IPS-15b (cell line): ENCODE data around the gene IQSEC1.

Experiments used
- H3K27me3 ChIP-seq: one replicate; pipeline ENCODE4 v1.6.1; 2013; ENCODE audit warnings: low read length; ENCODE audit not compliant: control insufficient read depth, insufficient read depth
- H3K36me3 ChIP-seq: one replicate; pipeline ENCODE4 v1.6.1; 2013; ENCODE audit warnings: low read length; ENCODE audit not compliant: control insufficient read depth, insufficient read depth
- H3K4me1 ChIP-seq: one replicate; pipeline ENCODE4 v1.6.1; 2013; ENCODE audit warnings: mild to moderate bottlenecking, low read length; ENCODE audit not compliant: control insufficient read depth, insufficient read depth
- H3K4me3 ChIP-seq: one replicate; pipeline ENCODE4 v1.5.1; 2013; ENCODE audit warnings: low read depth, low read length
- H3K9ac ChIP-seq: one replicate; pipeline ENCODE4 v1.6.1; 2013; ENCODE audit warnings: low read depth, mild to moderate bottlenecking, low read length
- H3K9me3 ChIP-seq: one replicate; pipeline ENCODE4 v1.6.1; 2013; ENCODE audit warnings: mild to moderate bottlenecking, low read length; ENCODE audit not compliant: control insufficient read depth, insufficient read depth

The IQSEC1 gene

DNA sequence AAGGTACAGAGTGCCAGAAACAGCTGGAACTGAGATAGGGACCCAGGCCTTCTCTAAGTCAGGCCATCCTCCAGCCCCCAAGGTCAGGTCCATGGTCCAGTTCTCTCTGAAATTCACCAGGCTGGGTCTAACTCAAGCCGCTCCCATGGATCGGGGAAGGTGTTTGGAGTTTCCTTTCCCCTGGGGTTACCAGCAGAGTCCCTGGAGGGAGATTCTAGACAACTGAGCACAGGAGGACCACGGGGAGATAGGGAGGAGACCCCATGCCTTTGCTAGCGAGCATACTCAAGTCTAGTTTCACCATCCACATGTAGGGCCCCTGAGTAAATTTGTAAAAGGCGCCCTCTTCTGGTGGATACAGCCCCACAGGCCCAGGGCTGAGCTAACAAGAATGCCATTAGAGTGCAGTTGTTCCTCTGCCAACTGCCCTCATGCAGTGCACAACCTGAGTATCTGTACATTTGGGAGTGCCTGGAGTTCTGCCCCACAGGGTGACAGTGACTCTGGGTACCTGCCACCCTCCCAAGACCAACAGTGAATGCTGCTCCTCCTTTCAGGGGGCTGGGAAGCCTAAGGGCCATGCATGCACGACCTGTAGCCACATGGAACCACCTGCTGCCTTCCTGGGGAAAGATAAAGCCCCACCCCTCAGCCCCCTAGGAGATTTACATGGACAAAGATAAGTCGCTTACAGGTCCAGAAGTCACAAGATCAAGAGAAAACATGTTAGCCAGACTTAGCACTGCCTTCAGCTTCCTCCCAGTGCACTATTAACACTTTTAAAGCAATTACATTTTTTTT lies 89.0 kb downstream of the IQSEC1 start:
- Histone ChIP-seq H3K27me3 (no peaks in the 10 kb centered on the region), H3K9ac (no peak overlapping the region), H3K4me1 (peaks cover 2% of the 10 kb centered on the region), H3K36me3 (no peaks in the 10 kb centered on the region), H3K4me3 (no peak overlapping the region), H3K9me3 (no peaks in the 10 kb centered on the region)

DNA sequence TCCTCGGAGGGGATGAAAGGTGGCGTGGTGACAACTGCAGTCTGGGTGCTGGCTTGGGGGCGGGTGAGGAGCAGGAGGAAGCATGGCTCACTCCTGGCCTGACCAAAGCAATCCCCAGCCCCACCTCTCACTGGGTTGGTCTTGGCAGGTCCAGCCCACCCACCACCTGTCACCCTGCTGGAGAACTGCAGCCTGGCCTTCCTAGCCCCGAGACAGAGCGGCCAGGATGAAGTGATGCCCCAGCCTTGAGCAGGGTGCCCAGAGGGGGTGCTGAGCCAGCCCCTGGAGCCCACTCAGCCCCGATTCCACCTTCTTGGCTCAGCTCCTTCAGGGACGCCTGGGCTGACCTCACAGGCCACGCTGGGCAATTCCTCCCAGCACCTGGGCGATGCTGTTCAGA lies 89.9 kb downstream of the IQSEC1 start:
- Histone ChIP-seq H3K36me3 (no peaks in the 10 kb centered on the region), H3K4me1 (peaks cover 2% of the 10 kb centered on the region), H3K9ac (no peak overlapping the region), H3K27me3 (no peaks in the 10 kb centered on the region), H3K9me3 (no peaks in the 10 kb centered on the region), H3K4me3 (no peak overlapping the region)

DNA sequence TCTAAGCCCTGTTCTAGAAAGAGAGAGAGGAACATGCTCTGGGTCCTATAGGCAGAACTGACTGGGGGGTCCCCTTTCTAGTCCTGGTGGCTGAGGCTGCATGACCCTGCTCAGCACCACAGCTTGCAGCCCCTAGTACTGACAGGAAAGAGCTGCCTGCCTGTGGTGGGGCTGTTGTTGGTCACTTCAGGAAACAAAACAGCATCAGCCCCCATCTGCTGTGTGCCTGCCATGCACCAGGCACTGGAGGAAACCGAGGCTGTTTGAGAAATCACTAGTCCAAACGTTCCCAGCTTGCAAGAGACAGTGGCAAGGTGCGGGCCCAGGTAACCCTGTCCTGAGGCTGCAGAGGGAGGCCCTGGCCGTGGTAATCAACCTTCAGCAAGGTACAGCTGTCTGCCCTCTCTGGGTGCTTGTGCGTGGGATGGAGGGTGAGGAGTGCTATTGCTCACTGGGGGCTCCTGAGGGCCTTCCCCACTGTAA lies 90.6 kb downstream of the IQSEC1 start:
- H3K4me1 ChIP-seq: peaks cover 2% of the 10 kb centered on the region
- H3K36me3 ChIP-seq: no peaks in the 10 kb centered on the region
- H3K9me3 ChIP-seq: no peaks in the 10 kb centered on the region
- no peaks in the 10 kb centered on the region for H3K27me3 ChIP-seq
- H3K9ac ChIP-seq: no peak overlapping the region
- no peak overlapping the region for H3K4me3 ChIP-seq

DNA sequence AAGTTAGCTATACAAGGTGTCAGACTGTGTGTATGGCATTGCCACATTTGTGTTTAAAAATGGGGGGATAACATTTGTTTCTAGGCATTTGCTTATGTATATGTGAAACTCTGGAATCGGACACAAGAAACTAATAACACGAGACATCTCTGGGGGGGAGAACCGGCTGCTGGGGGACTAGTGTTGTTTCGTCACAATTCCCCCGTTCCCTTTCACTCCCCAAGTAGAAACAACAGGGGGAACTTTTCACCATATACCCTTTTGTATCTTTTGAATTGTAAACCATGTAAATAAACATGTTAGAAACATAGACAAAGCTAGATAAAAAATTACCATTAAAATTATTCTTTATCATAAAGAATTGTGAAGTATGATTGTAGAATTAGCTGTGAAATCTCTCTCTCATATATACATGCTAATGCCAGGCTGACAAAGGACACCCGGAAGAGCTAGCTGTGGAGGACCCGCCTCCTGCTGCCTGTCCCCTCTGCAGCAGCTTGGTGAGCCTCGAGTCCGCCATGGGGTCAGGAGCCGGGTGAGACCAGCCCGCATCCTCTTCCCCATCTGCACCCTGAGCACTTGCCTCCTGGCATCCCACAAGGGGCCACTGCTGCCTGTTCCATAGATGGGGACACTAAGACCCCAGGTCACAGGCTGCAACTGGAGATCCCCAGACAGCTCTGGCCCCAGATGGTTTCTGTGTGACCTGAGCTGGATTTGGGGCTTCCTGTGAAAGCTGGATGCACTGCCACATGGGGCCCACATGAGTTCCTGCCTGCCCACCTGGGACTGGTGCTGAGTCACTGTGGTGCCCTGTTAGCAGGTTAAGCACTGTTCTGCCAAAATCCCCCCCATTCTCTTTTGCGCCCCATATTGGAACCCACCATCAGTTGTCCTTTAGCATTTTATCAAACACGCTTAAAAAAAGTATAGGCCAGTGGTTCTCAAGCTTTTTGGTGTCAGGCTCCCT lies 91.6 kb downstream of the IQSEC1 start:
- Histone ChIP-seq H3K4me1 (peaks cover 2% of the 10 kb centered on the region), H3K9me3 (no peaks in the 10 kb centered on the region), H3K27me3 (no peaks in the 10 kb centered on the region), H3K4me3 (no peak overlapping the region), H3K36me3 (no peaks in the 10 kb centered on the region), H3K9ac (no peak overlapping the region)

DNA sequence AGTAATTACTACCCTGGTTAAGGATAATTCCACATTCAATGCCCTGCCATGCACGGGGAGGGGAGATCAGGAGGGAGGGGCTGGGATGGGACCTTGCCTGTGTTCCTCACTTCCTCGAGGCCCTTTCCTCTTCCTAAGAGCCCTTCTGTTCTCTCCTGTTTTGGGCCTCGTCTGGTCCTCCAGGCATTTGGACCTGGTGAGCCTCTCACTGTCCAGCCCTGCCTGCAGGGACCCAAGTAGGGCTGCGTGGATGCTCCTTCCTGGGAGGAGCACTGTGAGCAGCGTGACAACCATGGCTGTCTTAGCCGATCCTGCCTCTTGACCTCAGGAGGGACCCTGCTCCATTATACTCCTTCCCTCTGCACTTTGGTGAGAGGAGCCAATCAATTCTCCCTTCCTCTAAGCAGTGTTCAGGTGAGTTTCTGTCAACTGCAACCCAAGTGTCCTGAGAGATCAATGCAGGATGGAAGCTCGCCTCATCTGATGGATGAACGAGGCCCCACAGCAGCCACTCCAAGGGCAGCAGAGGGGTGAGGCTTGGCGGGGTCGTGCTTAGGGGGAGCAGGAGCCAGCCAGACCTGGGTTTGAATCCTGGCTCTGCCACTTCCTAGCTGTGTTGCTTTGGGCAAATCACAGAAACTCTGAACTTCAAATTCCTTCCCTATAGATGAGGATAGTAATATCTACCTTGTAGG lies 92.5 kb downstream of the IQSEC1 start:
- H3K4me3 ChIP-seq: no peak overlapping the region
- H3K9ac ChIP-seq: no peak overlapping the region
- peaks cover 2% of the 10 kb centered on the region for H3K4me1 ChIP-seq
- no peaks in the 10 kb centered on the region for H3K27me3 ChIP-seq
- no peaks in the 10 kb centered on the region for H3K36me3 ChIP-seq
- H3K9me3 ChIP-seq: no peaks in the 10 kb centered on the region

DNA sequence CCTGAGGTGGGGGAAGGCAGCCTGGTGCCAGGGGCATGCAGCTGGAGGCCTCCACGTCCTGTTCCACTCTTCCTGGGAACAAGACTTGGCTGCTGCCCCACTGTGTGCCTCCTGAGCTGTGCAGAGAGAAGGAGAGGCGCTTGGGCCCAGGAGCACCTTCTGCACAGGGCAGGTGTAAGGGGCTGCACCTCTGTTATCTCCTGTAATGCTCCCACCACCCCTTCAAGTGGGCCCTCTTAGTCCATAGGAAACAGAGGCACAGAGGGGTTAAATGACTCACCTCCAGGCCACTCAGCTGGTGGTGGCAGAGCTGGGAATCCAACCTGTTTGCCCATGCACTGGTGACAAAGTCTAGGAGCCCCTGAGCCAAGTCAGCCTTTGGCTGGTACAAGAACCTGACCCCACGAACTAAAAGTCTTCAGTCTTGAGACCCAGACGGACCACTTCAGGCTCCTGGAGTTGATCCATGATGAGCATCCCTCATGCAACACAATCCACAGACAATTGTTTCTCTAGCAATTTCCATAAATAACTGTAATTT lies 93.2 kb downstream of the IQSEC1 start:
- H3K4me3 ChIP-seq: no peak overlapping the region
- peaks cover 2% of the 10 kb centered on the region for H3K4me1 ChIP-seq
- no peak overlapping the region for H3K9ac ChIP-seq
- H3K27me3 ChIP-seq: no peaks in the 10 kb centered on the region
- no peaks in the 10 kb centered on the region for H3K9me3 ChIP-seq
- H3K36me3 ChIP-seq: no peaks in the 10 kb centered on the region

DNA sequence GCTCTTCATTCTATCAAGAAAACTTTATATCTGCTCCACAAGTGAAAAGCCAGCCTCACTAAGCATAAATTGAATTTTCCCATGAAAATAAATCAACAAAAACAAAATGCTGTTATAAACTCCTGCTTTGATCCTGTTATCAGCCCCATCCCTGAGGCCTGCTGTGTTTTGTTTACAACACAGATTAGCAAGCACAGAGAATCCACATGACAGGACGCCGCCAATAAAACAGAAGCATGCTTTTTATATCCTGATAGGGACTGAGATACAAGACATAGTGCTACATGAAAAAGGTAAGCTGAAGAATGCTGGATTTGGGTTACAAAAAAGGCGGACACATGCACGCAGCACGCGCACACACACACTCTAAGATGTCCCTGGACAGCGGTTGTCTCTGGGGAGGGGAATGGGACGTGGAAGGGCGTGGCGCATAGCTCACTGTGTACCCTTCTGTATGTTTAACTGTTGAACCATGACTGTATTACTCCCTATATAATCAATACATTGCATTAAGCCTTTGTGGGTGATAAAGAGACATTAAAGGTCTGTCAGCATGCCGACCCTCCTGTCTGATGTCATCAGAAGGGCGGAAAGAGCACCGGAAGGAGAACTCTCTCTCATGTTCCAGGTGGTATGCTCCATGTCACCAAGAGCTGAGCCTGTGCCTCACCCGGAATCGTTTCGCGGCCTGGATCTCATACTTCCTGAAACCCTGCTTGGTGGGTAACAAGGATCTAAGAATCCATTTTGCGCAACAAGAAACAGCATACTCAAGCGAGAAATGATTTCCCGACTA lies 93.9 kb downstream of the IQSEC1 start:
- no peak overlapping the region for H3K4me3 ChIP-seq
- no peaks in the 10 kb centered on the region for H3K36me3 ChIP-seq
- no peaks in the 10 kb centered on the region for H3K9me3 ChIP-seq
- H3K27me3 ChIP-seq: no peaks in the 10 kb centered on the region
- H3K9ac ChIP-seq: no peak overlapping the region
- H3K4me1 ChIP-seq: peaks cover 1% of the 10 kb centered on the region

DNA sequence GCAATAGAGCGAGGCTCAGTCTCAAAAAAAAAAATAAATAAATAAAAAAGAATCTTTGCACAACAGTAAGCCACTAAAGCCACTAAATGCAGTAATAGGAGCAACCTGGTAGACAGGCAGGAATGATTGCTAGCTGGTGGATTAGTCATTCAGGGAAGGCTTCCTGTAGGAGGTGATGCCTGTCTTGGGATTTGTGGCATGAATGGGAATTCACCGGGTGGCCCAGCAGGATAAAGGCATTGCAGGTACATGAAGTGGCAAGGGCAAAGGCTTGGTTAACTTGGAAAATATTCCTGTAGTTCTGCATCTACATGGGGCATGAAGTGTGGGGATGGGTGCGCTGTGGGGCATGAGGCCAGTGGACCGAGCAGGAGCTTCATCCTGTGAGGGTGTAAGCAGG lies 94.5 kb downstream of the IQSEC1 start:
- H3K4me3 ChIP-seq: no peak overlapping the region
- no peaks in the 10 kb centered on the region for H3K4me1 ChIP-seq
- H3K9me3 ChIP-seq: no peaks in the 10 kb centered on the region
- H3K27me3 ChIP-seq: no peaks in the 10 kb centered on the region
- no peaks in the 10 kb centered on the region for H3K36me3 ChIP-seq
- H3K9ac ChIP-seq: no peak overlapping the region

DNA sequence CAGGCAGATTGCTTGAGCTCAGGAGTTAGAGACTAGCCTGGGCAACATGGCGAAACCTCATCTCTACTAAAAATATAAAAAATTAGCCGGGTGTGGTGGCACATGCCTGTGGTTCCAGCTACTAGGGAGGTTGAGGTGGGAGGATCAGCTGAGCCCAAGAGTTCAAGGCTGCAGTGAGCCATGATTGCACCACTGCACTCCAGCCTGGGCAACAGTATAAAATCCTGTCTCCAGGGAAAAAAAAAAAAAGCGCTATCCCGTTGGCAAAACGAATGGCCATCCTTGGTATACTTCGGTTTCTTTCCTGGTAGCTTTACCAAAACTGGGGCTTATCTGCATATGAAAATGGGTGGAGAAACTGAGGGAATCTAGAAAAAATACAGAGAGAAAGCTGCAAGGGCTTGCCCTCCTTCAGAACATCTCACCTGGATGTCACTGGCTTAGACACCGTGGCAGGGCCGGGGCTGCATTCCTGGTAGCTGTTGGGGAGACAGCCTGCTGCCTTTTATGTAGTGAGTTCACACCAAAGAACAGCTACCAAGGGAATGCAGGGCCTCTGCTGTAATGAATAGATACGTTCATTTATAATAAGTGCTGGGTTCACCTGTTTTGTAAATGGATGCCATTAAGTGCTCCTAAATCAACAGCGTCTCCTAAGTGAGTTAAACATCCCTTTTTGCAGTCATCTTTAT lies 96.0 kb downstream of the IQSEC1 start:
- H3K9me3 ChIP-seq: no peaks in the 10 kb centered on the region

DNA sequence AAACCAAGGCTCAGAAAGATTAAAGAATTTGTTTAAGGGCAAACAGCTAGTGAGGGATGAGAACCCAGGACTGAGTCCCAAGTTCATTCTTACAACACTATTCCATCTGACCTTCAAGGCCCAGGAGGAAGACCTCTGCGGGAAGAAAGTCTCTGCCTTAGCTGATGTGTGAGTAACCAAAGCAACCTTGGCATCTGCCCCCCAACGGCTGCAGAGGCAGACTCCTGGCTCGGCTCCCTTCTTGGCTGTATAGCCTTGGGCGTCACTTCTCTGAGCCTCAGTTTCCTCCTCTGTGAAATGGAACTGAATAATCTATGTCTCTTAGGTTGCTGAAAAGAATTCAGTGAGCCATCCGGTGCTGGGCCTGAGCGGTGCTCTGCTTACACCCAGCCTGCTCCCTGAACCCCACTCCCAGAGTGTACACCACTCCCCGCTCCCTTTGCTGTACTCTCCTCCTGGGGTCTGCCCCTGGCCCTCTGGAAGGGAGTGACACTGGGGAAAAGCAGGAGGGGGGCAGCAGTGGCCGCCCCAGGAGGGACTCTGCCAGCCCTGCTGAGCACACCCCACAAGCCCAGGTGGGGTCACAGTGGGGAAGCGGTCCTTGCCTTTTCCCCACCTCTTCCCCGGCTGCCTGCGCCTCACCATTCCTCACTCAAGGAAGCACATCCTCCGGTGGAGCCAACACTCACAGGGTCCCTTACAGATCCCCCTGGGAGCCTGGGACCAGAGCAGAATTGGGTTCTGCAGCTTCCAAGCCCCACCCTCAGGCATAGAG lies 97.3 kb downstream of the IQSEC1 start:
- no peaks in the 10 kb centered on the region for H3K9me3 ChIP-seq

More for the DNA sequence above, 96.0 kb downstream of the IQSEC1 start:
- Histone ChIP-seq H3K27me3 (no peaks in the 10 kb centered on the region), H3K4me3 (no peak overlapping the region), H3K4me1 (no peaks in the 10 kb centered on the region), H3K9ac (no peak overlapping the region), H3K36me3 (no peaks in the 10 kb centered on the region)

More for the DNA sequence above, 97.3 kb downstream of the IQSEC1 start:
- Histone ChIP-seq H3K9ac (no peak overlapping the region), H3K4me3 (no peak overlapping the region), H3K36me3 (no peaks in the 10 kb centered on the region), H3K4me1 (no peaks in the 10 kb centered on the region), H3K27me3 (no peaks in the 10 kb centered on the region)
